ENCODE measurements around the gene REL.
A peak's percentile ranks its signal among the peaks of the same experiment; 100 is the strongest.
"Not testable (repeated sequence)": the region's sequence is repeated elsewhere in the genome, so short reads cannot be mapped to it uniquely, and the experiment has no call there.

The REL gene

GRCh38 chr2:60881047-60881932 lies at the start of gene REL:
Gene REL (plus strand): TSS chr2:60881574. CDS start chr2:60881841, 267 bp downstream.
- peak; percentile 93 for DNase-seq

DNA sequence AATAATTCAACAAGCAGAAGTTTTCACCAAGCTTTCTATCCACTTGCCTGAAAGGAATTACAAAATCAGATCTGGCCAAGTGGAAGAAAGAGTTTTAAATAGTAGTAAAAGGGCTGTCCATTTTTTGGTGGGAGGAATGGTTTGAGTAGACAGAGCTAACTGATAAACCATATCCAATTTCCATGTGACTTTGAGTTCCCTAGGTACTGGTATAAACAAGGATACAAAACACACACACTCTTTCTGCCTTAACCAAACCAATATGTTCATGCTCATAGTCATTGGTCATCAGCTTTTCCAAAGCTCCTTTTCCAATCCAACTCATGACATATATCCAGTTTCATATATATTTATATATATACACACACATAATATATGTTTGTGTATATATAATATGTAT lies 49.5 kb upstream of the REL start:
- DNase-seq = no peak

DNA sequence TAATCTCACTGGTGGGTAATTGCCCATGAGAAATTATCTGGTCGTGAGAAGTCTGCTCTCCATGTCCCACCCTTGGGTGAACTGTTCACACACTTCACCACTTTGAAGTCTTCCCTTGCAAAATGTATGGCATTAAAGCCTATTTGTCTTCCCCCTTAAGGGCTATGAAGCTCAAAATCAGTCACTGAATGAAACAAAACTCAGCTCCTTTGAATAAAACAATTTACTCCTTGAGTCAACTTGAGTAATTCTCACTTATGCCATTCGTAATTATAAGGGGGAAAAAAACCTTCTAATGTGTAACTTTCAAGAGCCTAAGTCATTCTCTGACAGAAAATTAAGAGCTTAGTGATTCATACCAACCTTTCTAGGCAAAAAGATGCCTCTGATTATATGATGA lies 48.8 kb upstream of the REL start:
- DNase-seq = no peak

- no peak for DNase-seq
Observed at GRCh38 chr2:60834270-60834717, 47.1 kb upstream of the REL start.

DNA sequence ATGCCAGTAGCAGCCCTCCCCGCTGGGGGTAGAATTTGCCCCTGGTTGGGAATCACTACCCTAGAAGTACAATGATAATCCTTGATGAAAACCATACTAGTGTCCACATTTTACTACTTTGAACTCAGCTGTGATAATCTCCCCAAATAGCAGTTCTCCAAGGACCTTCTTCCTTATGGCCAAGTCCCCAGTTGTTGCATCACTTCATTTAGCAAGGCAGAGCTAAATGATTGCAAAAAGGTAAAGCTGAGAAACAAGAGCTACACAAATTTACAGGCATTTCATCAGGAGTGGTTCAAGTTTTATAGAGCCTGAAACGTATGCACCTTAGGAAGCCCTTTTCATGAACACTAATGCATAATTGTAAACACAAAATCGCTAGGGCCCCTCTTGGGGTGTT lies 44.9 kb upstream of the REL start:
- no peak for DNase-seq

DNA sequence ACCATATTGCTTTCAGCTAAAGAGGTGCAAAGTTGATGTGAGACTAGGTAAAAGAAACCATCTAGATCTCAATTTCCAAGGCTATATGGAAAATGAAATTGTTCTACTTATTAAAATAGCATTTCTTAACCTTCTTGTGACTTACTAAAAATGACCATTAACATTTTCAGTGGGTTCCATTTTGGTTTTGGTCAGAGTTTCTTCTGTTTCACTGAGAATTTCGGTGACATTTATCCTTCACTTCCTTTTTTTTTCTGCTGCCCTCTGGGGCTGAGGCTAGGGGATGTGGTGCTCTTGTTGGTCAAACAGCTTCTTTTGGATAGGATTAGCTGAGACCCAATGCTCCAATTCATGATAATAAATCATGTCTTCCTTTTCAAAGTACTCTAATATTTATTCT lies 44.3 kb upstream of the REL start:
- peak; percentile 22 for DNase-seq

- DNase-seq = no peak
Observed at GRCh38 chr2:60838481-60838880, 42.9 kb upstream of the REL start.

DNA sequence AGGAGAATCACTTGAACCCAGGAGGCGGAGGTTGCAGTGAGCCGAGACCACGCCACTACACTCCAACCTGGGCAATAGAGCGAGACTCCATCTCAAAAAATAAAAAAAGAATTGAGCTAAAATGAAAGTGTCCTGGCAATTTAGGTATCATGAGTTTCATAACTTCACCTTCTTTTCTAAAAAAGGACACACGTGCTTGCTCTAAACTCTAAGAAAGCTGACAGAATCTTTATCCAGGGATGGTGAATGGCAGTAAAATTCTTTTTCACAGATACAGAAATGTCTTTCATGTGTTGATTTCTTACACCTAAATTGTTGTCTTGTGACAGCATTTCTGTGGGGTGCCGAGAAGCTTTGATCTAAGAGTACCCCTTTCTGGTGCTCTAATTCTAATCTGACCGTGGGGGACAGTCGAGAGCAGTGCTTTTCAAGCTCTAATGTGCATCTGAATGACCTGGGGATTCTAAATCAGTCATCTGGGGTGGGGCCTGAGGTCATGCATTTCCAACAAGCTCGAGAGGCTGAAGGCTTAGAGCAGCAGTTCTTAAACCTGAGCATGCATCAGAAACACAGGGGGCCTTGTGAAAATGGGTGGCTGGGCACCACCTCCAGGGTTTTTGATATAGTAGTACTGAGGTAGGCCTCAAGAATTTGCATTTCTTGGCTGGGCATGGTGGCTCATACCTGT lies 42.1 kb upstream of the REL start:
- no peak for DNase-seq

- no peak for DNase-seq
Observed at GRCh38 chr2:60840880-60841279, 40.5 kb upstream of the REL start.

DNA sequence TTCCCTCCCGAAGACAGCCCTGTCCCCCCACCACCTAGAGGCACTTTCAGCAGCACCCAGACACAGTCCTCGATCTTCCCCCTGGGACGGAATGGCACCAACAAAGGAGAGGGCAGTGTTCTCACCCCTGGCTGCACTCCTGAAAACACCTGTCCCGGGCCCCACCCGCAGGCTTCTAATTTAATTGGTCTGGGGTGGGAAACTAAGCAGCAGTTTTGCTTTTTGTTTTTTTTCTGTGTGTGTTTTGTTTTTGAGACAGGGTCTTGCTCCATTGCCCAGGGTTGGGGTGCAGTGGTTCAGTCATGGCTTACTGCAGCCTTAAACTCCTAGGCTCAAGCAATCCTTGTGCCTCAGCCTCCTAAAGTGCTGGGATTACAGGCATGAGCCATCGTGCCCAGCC lies 38.4 kb upstream of the REL start:
- no peak for DNase-seq

DNA sequence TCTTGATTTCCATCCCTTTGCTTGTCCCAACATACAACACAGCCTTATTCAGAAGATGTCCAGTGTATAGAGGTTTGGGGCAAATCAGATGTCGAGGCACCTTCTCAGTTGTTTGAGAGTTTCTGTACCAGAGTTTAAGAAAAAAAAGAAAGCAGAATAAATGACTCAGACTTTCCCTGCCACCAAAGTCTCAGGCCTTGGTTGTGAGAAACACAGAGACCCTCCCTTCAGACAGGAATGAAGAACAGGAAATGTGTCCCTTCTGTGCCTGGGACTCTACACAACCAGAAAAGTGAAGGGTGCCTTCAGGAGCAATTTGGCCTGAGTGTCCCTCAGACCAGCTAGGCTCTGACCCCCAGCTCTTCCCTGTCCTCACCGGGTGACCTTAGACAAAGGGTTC lies 37.3 kb upstream of the REL start:
- no peak for DNase-seq

DNA sequence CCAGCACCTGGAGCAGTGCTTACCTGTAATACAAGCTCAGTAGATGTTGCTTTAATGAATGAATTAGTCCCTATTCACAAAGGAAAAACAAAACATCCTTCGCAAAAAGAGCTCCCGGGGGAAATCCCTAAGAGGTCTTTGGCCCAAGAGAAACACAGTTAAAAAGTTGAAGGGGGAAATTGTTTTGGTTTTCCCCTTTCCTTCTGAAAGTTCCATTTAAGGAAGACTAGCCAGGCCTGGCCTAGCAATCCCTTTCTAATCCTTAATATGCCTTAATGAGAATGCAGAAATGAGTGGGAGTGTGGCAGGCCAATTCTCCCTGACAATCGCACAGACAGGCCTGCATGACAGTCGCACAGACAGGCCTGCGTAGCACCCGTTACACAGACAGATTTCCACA lies 33.5 kb upstream of the REL start:
- DNase-seq = no peak

DNA sequence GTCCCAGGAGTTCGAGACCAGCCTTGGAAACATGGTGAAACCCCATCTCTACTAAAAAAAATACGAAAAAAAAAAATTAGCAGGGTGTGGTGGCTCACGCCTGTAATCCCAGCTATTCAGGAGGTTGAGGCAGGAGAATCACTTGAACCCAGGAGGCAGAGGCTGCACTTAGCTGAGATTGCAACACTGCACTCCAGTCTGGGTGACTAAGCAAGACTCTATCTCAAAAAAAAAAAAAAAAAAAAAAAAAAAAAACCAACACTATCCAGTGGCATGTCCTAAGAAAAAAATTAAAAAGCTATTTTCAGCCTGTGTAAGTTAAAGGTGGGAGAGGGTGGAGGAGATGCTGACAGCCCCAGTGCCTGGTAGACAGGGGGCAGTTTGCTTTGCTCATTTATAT lies 32.2 kb upstream of the REL start:
- DNase-seq = no peak

- no peak for DNase-seq
Observed at GRCh38 chr2:60852282-60852860, 29.0 kb upstream of the REL start.

DNA sequence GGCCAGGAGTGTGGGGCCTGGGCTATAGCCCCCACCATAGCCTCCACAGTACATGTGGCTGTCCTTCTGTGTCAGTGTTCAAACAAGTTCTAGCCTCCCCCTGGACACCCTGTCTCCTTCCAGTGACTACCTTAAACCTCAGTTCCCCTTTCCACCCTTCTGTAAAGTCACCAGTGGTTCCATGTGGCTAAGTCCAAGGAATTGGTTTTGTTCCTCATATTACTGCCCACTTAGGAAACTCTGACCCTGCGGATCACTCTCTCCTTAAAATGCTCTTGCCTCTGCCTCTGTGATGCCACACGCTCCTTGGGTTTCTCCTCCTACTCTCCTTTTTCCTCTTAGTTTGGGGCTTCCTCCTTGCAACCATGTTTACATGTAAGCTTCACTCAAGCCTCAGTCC lies 27.8 kb upstream of the REL start:
- DNase-seq = no peak

DNA sequence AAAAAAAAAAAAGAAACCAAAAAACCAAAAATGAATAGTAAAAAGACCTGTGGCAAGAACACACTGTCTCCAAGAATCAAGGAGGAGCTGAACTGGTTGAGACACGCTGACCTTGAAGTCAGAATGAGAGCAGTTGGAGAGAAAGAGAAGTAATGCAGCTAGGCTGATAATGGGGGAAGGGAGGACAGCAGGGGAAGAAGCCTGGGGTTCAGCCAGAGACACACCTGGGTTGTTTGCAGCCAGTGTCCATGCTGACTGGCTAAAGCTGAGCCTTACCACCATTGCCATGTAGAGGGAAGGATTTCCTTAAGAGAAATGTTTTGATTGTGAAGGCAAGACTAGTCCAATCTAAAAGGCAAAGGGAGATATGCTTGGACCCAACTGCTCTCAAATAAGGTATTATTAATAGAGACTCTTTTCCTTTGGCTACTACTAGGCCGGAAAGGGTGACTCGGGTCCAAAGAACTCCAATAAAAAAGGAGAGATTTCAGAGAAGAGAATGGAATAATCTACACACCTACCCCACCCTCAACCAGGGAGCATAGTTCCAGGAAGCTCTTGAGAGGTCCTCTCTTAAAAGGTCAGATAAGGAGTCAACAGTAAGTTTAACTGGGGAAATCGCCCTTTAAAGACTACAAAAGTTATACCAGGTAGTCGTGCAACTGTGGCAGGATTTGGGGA lies 25.2 kb upstream of the REL start:
- DNase-seq = no peak

- no peak for DNase-seq
Observed at GRCh38 chr2:60857056-60857455, 24.3 kb upstream of the REL start.

GRCh38 chr2:60858897-60859311 lies 22.5 kb upstream of the REL start:
- no peak for DNase-seq

DNA sequence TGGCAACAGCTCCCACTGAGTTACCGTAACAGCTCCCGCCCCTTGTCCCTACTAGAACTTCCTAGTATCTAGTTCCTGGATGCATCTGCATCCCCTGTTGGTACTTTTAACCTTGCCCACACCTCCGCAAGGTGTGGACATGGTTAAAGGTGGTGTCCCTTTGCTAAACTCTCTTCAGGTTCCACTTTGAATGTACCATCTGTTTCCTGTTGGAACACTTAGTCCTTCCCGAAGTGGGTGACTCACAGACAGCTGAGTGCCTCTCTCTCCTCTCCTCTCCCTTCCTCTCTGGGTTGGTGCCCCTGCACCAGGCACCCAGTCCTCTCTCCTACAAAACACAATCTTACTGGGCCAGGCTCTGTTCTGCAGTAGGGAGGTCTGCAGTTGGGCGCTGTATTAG lies 19.6 kb upstream of the REL start:
- no peak for DNase-seq

GRCh38 chr2:60862642-60863041 lies 18.7 kb upstream of the REL start:
- no peak for DNase-seq

- not testable (repeated sequence) for DNase-seq
Observed at GRCh38 chr2:60865361-60865760, 16.0 kb upstream of the REL start.

- no peak for DNase-seq
Observed at GRCh38 chr2:60867007-60867406, 14.4 kb upstream of the REL start.

GRCh38 chr2:60867848-60868247 lies 13.5 kb upstream of the REL start:
- no peak for DNase-seq
